Activated CD4-positive, alpha-beta T cell treated with anti-CD3 and anti-CD28 coated beads, Interleukin-2, amount 10 ng/mL, durations not matched to agents 24 days and 14 days (primary cell): Measurements from ENCODE around the gene INPP5A. TPM values are rescaled to one million over a fixed set of nuclear protein-coding genes. Genes with fewer than 3 reads are reported as not detected.

Experiments used
- DNase-seq: peaks from one replicate; pipeline ENCODE4 v3.0.0; 2022
- H3K27ac Mint-ChIP-seq: one replicate; pipeline ENCODE4 v1.8.0; 2022; ENCODE audit warnings: mild to moderate bottlenecking, mixed read lengths
- H3K27me3 Mint-ChIP-seq: one replicate; pipeline ENCODE4 v1.8.0; 2022; ENCODE audit warnings: mixed read lengths
- H3K36me3 Mint-ChIP-seq: one replicate; pipeline ENCODE4 v1.8.0; 2022; ENCODE audit warnings: low read depth, mild to moderate bottlenecking, mixed read lengths
- H3K4me1 Mint-ChIP-seq: one replicate; pipeline ENCODE4 v1.8.0; 2021; ENCODE audit warnings: mixed read lengths
- H3K4me3 Mint-ChIP-seq: one replicate; pipeline ENCODE4 v1.8.0; 2022; ENCODE audit warnings: mild to moderate bottlenecking, moderate library complexity, mixed read lengths
- H3K9me3 Mint-ChIP-seq: one replicate; pipeline ENCODE4 v1.8.0; 2021; ENCODE audit warnings: mixed read lengths
- intact Hi-C: fragments of 100-400 bp; cut with micrococcal nuclease; formaldehyde crosslinking; loops from one replicate; pipeline ENCODE4 v1.15.1; 2023
- total RNA-seq: library from RNA; stranded (reverse); gene quantifications from 2 replicates; pipeline ENCODE4 v1.2.3, GENCODE V29; 2022

Gene INPP5A
- total RNA-seq, 1 donor from 2014 or later = 10.3 TPM

DNA sequence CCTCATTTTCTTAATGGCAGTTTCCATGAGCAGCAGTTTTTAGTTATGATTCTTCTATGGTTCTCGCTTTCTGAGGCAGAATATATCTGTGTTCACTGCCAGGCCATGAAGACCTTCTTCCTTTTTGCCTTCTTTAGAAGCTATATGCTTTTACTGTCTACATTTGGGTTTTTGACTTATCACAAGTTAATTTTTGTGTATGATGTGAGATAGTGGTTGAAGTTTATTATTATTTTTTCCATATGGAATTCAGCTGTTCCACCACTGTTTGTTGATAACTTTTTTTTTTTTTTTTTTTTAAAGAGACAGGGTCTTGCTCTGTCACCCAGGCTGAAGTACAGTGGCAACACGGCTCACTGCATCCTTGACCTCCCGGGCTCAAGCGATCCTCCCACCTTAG lies 44.5 kb downstream of the INPP5A start:
- no peak overlapping the region for H3K27ac Mint-ChIP-seq
- DNase-seq = no peak
- H3K9me3 Mint-ChIP-seq = no peaks in the 10 kb centered on the region
- H3K36me3 Mint-ChIP-seq = peaks cover 7% of the 10 kb centered on the region
- peaks cover 9% of the 10 kb centered on the region for H3K27me3 Mint-ChIP-seq
- H3K4me1 Mint-ChIP-seq = peaks cover 11% of the 10 kb centered on the region
- intact Hi-C loops = no loop called here
- no peak overlapping the region for H3K4me3 Mint-ChIP-seq

DNA sequence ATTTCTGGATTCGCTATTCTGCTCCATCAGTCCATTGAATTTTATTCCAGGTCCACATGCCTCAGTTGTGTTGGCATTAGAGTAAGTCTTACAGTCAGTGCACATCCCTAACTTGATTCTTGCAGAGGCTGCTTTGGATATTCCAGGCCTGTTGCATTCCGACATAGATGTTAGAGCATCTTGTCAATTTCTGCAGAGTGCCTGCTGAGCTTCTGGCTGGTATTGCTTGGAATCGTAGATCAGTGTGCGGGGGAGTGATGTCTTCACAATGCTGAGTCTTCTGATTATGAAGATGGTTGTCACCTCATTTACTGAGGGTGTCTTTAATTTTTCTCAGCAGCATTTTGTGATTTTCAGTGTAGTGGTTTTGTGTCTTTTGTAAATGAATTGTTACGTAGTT lies 45.2 kb downstream of the INPP5A start:
- DNase-seq = no peak
- intact Hi-C loops = no loop called here
- H3K4me3 Mint-ChIP-seq = no peak overlapping the region
- H3K36me3 Mint-ChIP-seq = peaks cover 7% of the 10 kb centered on the region
- H3K9me3 Mint-ChIP-seq = no peaks in the 10 kb centered on the region
- peaks cover 9% of the 10 kb centered on the region for H3K27me3 Mint-ChIP-seq
- no peak overlapping the region for H3K27ac Mint-ChIP-seq
- peaks cover 11% of the 10 kb centered on the region for H3K4me1 Mint-ChIP-seq

DNA sequence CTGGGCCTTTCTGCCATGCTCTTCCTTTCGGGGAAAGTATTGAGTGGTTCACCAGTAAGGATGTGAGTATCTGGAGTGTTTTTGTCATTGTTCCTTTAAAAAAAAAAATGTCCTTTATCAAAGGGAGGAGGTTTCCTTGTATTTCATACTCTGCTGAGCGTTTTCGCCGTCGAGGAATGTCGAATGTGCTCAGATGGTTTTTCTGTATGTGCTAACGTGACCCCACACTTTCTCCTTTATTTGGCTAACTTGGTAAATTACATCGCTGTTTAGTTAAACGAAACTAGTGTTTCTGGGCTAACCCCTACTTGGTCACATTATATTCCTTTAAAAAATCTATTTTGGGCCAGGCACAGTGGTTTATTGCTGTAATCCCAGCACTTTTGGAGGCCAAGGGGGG lies 45.9 kb downstream of the INPP5A start:
- Mint-ChIP-seq H3K4me1 (peaks cover 17% of the 10 kb centered on the region), H3K36me3 (peaks cover 9% of the 10 kb centered on the region), H3K27ac (no peak overlapping the region), H3K9me3 (no peaks in the 10 kb centered on the region), H3K4me3 (no peak overlapping the region), H3K27me3 (peaks cover 6% of the 10 kb centered on the region)
- no peak for DNase-seq
- intact Hi-C loops = no loop called here

DNA sequence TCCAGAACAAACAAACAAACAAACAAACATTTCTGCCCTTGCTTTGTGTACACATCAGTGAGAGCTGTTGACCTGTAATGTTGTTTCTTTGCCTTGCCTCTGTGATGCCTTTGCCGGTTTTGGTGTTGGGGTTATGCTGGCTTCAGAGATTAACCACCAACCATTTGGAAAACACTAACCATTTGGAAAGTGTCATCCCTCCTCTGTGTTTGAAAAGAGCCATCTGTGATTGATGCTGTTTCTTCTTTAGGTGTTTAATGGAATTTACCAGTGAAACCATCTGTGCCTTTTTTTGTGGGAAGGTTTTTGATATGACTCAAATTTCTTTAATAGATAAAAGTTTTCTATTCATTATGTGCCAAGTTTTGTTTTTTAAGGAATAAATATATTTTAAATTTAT lies 46.5 kb downstream of the INPP5A start:
- peaks cover 9% of the 10 kb centered on the region for H3K36me3 Mint-ChIP-seq

GRCh38 chr10:132585732-132586722 lies 48.4 kb downstream of the INPP5A start:
- Mint-ChIP-seq H3K27me3 (peaks cover 2% of the 10 kb centered on the region), H3K4me1 (peaks cover 19% of the 10 kb centered on the region), H3K27ac (no peak overlapping the region), H3K4me3 (no peak overlapping the region), H3K36me3 (peaks cover 7% of the 10 kb centered on the region), H3K9me3 (no peaks in the 10 kb centered on the region)
- DNase-seq = no peak
- intact Hi-C loops = no loop called here

More for the DNA sequence above, 46.5 kb downstream of the INPP5A start:
- Mint-ChIP-seq H3K4me3 (no peak overlapping the region), H3K27ac (no peak overlapping the region), H3K4me1 (peaks cover 18% of the 10 kb centered on the region), H3K27me3 (peaks cover 2% of the 10 kb centered on the region), H3K9me3 (no peaks in the 10 kb centered on the region)
- no peak for DNase-seq
- intact Hi-C loops = no loop called here

GRCh38 chr10:132586739-132587138 lies 49.2 kb downstream of the INPP5A start:
- Mint-ChIP-seq H3K27ac (no peak overlapping the region), H3K9me3 (peaks cover 3% of the 10 kb centered on the region), H3K36me3 (peaks cover 7% of the 10 kb centered on the region), H3K27me3 (peaks cover 2% of the 10 kb centered on the region), H3K4me1 (peaks cover 24% of the 10 kb centered on the region), H3K4me3 (no peak overlapping the region)
- DNase-seq = no peak
- intact Hi-C loops = no loop called here

GRCh38 chr10:132587175-132587574 lies 49.6 kb downstream of the INPP5A start:
- peaks cover 2% of the 10 kb centered on the region for H3K27me3 Mint-ChIP-seq
- peaks cover 28% of the 10 kb centered on the region for H3K4me1 Mint-ChIP-seq

GRCh38 chr10:132588301-132589013 lies 50.9 kb downstream of the INPP5A start:
- Mint-ChIP-seq H3K27me3 (no peaks in the 10 kb centered on the region), H3K4me1 (peaks cover 35% of the 10 kb centered on the region), H3K36me3 (peaks cover 6% of the 10 kb centered on the region), H3K9me3 (peaks cover 8% of the 10 kb centered on the region), H3K27ac (peak overlapping the region; percentile 60), H3K4me3 (peak overlapping the region; percentile 44)
- intact Hi-C loops = loop anchor here (1.0 kb wide), 2 partner anchors 13 to 28 kb away; no protein-coding TSS in a partner anchor
- DNase-seq = peak; percentile 81

More at GRCh38 chr10:132587175-132587574, 49.6 kb downstream of the INPP5A start:
- Mint-ChIP-seq H3K4me3 (peak overlapping the region; percentile 24), H3K36me3 (peaks cover 5% of the 10 kb centered on the region), H3K9me3 (peaks cover 7% of the 10 kb centered on the region), H3K27ac (no peak overlapping the region)
- intact Hi-C loops = no loop called here
- no peak for DNase-seq

DNA sequence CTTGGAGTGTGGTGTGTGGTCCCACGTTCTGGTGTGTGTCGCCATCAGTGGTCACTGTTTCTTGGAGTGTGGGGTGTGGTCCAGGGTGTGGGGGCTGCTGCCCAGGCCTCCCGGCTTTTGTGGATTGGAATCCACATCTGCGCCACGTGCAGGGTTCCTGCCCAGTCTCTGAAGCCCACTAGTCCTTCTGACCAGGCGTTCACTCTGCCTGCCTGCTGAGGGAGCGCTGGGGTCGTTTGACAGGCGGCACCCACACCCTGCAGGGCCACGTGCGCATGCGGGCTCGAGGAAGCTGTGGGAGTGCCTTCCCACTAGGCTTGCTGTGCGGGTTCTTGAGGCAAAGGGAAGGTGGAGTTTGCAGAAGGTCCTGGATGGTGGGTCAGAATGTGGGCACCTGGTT lies 51.4 kb downstream of the INPP5A start:
- Mint-ChIP-seq H3K9me3 (peaks cover 8% of the 10 kb centered on the region), H3K27ac (peak overlapping the region; percentile 60), H3K4me3 (peak overlapping the region; percentile 44), H3K27me3 (no peaks in the 10 kb centered on the region), H3K36me3 (peaks cover 6% of the 10 kb centered on the region), H3K4me1 (peaks cover 41% of the 10 kb centered on the region)
- no peak for DNase-seq
- intact Hi-C loops = no loop called here

DNA sequence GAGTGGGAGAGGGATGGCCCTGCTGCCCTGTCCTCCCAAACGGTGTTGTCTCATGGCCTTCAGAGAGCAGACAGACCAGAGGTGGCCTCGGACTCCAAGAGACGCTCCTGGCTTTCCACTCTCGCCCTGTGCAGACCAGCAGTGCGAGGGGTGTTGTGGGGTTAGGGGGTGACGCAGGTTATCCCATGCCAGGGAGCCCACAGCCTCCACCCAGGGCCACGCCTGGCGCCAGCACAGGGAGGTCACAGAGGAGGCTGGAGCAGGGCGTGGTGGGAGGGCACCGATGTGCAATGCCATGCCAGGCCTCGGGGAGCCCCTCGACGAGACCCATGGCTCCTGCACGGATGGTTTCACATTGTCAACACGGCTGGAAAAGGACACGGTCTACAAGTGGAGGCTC lies 52.1 kb downstream of the INPP5A start:
- no peaks in the 10 kb centered on the region for H3K27me3 Mint-ChIP-seq
- H3K4me1 Mint-ChIP-seq = peaks cover 48% of the 10 kb centered on the region
- H3K9me3 Mint-ChIP-seq = peaks cover 8% of the 10 kb centered on the region
- intact Hi-C loops = no loop called here
- H3K4me3 Mint-ChIP-seq = no peak overlapping the region
- H3K27ac Mint-ChIP-seq = no peak overlapping the region
- DNase-seq = no peak
- peaks cover 6% of the 10 kb centered on the region for H3K36me3 Mint-ChIP-seq

DNA sequence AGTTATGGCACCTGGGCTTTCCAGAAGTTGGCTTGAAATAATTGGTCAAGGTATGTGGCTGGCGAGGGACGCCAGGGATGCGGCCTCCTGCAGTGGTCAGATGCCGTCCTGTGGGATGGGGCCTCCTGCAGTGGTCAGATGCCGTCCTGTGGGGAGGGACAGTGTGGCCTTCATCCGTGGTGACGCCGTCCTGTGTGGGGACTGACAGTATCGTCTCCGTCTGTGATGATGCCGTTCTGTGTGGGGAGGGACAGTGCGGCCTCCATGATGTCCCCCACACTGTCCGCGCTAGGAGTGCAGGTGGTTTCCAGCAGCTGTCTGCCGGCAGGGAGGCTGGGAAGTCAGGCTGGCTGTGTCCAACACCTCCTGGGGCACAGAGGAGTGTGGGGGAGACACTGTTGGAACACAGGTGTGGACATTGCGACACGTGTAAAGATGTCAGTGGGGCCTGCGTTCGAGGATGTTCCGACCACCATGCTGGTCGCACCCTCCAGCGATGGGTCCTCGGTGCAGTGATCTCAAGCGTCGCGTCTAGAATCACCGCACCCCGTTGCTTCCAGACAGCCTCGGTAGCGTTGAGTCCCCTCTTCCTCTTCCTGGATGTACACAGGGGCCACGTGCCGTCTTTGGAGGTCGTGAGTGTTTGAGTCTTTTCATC lies 52.6 kb downstream of the INPP5A start:
- no peak overlapping the region for H3K4me3 Mint-ChIP-seq
- intact Hi-C loops = no loop called here
- H3K4me1 Mint-ChIP-seq = peaks cover 48% of the 10 kb centered on the region
- H3K27me3 Mint-ChIP-seq = peaks cover under 1% of the 10 kb centered on the region
- H3K36me3 Mint-ChIP-seq = peaks cover 6% of the 10 kb centered on the region
- H3K9me3 Mint-ChIP-seq = peaks cover 8% of the 10 kb centered on the region
- DNase-seq = no peak
- no peak overlapping the region for H3K27ac Mint-ChIP-seq

DNA sequence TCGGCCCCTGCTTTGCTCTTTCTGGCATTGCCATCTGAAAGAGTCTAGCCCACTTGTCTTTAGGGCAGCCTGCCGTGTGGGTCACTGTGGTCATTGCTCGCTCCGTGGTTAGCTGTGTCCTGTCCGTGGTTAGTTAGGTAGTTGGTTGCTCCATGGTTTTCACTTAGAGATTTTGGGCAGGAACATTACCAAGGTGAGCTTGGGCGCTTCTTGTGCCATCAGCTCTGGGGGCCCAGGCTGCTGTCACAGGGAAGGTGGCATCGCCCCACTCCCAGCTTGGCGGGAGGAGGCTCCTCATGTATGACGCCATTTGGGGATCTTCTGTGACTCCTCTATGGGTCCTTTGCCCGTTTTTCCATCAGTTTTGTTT lies 53.1 kb downstream of the INPP5A start:
- H3K4me1 Mint-ChIP-seq = peaks cover 48% of the 10 kb centered on the region
- no peak for DNase-seq
- intact Hi-C loops = no loop called here
- H3K9me3 Mint-ChIP-seq = peaks cover 8% of the 10 kb centered on the region
- H3K36me3 Mint-ChIP-seq = peaks cover 6% of the 10 kb centered on the region
- no peak overlapping the region for H3K27ac Mint-ChIP-seq
- H3K27me3 Mint-ChIP-seq = peaks cover 2% of the 10 kb centered on the region
- no peak overlapping the region for H3K4me3 Mint-ChIP-seq

DNA sequence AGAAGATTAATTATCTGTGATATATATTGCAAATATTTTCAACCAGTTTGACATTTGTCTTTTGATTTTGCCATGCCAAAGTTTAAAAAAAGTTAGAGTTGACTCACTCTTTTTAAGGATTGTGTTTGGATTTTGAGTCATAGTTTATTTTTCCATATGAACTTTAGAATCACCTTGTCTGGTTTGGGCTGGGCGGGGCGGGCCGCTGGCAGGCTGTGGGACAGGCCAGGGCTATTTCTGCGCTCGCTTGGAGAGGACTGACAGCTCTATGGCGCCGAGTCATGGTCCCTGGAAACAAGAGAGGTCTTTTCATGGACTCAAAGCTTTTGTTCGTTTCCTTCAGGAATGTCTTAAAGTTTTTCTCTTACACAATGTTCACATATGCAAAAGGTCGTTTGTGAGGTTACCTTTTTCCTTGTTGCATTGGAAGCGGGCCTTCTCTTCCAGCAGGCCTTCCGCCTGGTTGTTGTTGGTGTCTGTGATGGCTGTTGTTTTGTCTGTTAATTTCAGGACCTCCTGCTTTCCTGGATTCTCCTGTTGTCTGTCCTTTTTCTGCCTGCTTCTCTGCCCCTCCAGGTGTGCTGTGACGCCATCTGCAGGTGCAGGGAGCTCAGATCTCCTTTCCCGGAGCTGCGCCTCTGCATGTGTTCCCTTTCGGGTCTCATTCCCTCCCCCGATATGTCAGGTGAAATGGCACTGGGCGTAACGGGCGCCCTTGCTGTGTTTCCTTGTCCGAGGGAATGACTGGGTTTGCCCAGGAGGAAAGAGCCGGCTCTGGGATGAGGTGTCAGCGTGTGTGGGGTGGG lies 53.8 kb downstream of the INPP5A start:
- H3K36me3 Mint-ChIP-seq = peaks cover 7% of the 10 kb centered on the region

More for the DNA sequence above, 53.8 kb downstream of the INPP5A start:
- intact Hi-C loops = no loop called here
- Mint-ChIP-seq H3K27ac (no peak overlapping the region), H3K4me3 (no peak overlapping the region), H3K4me1 (peaks cover 48% of the 10 kb centered on the region), H3K27me3 (peaks cover 2% of the 10 kb centered on the region), H3K9me3 (peaks cover 8% of the 10 kb centered on the region)
- no peak for DNase-seq
